Measurements from ENCODE around the gene ZNF579.

DNA sequence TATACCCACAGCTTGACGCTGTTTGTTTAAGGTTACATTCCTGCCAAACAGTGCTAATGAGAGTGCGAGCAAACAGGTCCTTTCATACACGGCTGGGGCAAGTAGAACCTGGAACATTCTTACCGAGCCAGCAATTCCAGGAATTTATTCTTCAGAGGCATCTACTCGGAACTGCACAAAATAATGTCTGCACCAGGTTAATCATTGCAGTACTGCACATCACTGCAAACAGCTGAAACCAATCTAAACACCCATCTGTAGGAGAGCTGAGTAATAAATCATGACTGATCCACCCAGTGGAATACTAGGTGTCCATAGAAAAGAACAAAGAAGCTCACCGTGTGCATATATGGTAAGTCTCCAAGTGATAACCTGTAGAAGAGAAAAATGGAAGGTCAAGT lies 1.2 kb upstream of the ZNF579 start:
- TF ChIP-seq REST (IDR thresholded peaks at IDR 0.05; ENCODE audit: borderline replicate concordance) = no peak
- no peak for TF ChIP-seq MXI1 (conservative IDR thresholded peaks at IDR 0.05; ENCODE audit: poor library complexity, severe bottlenecking)
- no peak for TF ChIP-seq CTCF (IDR thresholded peaks at IDR 0.05; ENCODE audit: poor library complexity, severe bottlenecking)
- TF ChIP-seq POLR2AphosphoS5 (IDR thresholded peaks at IDR 0.05) = no peak
- TF ChIP-seq EZH2 (IDR thresholded peaks at IDR 0.05; ENCODE audit: borderline replicate concordance, insufficient read depth, low read length, poor library complexity, severe bottlenecking) = no peak
- TF ChIP-seq EP300 (conservative IDR thresholded peaks at IDR 0.05; ENCODE audit: poor library complexity, severe bottlenecking) = no peak

Measured in neural cell (in vitro differentiated cells).